ENCODE results near the gene SOX15. TPM values are rescaled to one million over a fixed set of nuclear protein-coding genes. Genes with fewer than 3 reads are reported as not detected.

The SOX15 gene
- total RNA-seq, 1 donor from 2014 or later, result 0.51 TPM

DNA sequence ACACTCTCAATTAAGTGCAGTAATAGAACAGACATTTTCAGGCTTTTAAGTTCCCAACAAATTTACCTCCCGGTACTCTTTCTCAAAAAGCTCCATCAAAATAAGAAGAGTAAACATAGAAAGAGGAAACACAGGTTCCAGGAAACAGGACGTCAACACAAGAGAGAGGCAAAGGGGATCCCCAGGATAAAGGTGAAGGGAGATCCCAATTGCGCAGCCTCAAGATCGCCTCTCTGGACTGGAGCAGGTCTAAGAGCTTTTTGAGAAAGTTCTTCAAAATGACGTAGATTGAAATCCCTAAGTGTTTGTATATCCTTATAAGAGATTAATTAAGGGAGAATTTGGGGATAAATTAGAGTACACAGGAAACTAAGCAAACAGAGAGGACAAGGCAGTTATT is 28.7 kb upstream of the SOX15 start:
- TF ChIP-seq, protein P1, sequence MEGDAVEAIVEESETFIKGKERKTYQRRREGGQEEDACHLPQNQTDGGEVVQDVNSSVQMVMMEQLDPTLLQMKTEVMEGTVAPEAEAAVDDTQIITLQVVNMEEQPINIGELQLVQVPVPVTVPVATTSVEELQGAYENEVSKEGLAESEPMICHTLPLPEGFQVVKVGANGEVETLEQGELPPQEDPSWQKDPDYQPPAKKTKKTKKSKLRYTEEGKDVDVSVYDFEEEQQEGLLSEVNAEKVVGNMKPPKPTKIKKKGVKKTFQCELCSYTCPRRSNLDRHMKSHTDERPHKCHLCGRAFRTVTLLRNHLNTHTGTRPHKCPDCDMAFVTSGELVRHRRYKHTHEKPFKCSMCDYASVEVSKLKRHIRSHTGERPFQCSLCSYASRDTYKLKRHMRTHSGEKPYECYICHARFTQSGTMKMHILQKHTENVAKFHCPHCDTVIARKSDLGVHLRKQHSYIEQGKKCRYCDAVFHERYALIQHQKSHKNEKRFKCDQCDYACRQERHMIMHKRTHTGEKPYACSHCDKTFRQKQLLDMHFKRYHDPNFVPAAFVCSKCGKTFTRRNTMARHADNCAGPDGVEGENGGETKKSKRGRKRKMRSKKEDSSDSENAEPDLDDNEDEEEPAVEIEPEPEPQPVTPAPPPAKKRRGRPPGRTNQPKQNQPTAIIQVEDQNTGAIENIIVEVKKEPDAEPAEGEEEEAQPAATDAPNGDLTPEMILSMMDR (IDR thresholded peaks at IDR 0.05), result no peak
- TF ChIP-seq EZH2phosphoT487 (IDR thresholded peaks at IDR 0.05), result no peak
- no peak for TF ChIP-seq EZH2 (IDR thresholded peaks at IDR 0.05)
- peaks cover 1% of the 10 kb centered on the region for H3K4me1 ChIP-seq
- H3K36me3 Mint-ChIP-seq, result no peaks in the 10 kb centered on the region
- no peak overlapping the region for H2AFZ ChIP-seq (replicated peaks)
- no peaks in the 10 kb centered on the region for H3K27me3 ChIP-seq
- H3K9me3 Mint-ChIP-seq, result no peaks in the 10 kb centered on the region
- no peak overlapping the region for H3K27ac ChIP-seq
- no peaks in the 10 kb centered on the region for H3K36me3 ChIP-seq
- DNase-seq (ENCODE audit: low spot score), result no peak
- H3K9me3 ChIP-seq (ENCODE audit: low read depth), result no peaks in the 10 kb centered on the region
- H3K9ac ChIP-seq, result no peak overlapping the region
- peaks cover 5% of the 10 kb centered on the region for H4K20me1 ChIP-seq (ENCODE audit: low read depth)
- H3K27me3 Mint-ChIP-seq (ENCODE audit: insufficient read depth, low read depth), result peaks cover 4% of the 10 kb centered on the region
- peaks cover 17% of the 10 kb centered on the region for H3F3A ChIP-seq (ENCODE audit: low read depth)
- no peak overlapping the region for H3K4me2 ChIP-seq
- H3K79me2 ChIP-seq (ENCODE audit: low read depth), result peaks cover 8% of the 10 kb centered on the region
- peaks cover 5% of the 10 kb centered on the region for H3K4me1 Mint-ChIP-seq
- H3K4me3 Mint-ChIP-seq, result no peak overlapping the region
- no peak overlapping the region for H3K27ac Mint-ChIP-seq
- H3K4me3 ChIP-seq, result no peak overlapping the region

DNA sequence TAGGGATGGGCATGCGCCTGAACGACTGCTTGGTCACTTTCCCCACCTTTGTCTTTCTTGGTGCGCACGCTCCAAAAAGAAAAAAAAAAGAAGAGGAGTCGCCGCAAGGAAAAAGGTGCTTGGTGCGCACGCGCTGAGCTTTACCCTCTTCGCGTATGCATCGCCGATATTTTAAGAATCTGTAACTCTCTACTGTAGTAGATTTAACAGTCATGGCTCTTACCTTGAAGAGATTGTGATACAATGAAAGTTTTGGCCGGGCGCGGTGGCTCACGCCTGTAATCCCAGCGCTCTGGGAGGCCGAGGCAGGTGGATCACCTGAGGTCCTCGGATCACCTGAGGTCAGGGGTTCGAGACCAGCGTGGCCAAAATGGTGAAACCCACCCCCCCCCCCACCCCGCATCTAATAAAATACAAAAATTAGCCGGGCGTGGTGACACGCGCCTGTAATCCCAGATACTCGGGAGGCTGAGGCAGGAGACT is 25.4 kb upstream of the SOX15 start:
- Mint-ChIP-seq H3K4me1 (peaks cover 28% of the 10 kb centered on the region), H3K9me3 (no peaks in the 10 kb centered on the region), H3K27me3 (ENCODE audit: insufficient read depth, low read depth) (peaks cover 8% of the 10 kb centered on the region), H3K27ac (peak overlapping the region; percentile 79), H3K4me3 (peak overlapping the region; percentile 94), H3K36me3 (peaks cover 15% of the 10 kb centered on the region)
- no peaks in the 10 kb centered on the region for H3K27me3 ChIP-seq
- H3K79me2 ChIP-seq (ENCODE audit: low read depth), result peaks cover 41% of the 10 kb centered on the region
- H4K20me1 ChIP-seq (ENCODE audit: low read depth), result peaks cover 38% of the 10 kb centered on the region
- DNase-seq (ENCODE audit: low spot score), result no peak
- H3K4me2 ChIP-seq, result peak overlapping the region; percentile 68
- no peaks in the 10 kb centered on the region for H3K36me3 ChIP-seq
- H3K9ac ChIP-seq, result no peak overlapping the region
- peaks cover 17% of the 10 kb centered on the region for H3F3A ChIP-seq (ENCODE audit: low read depth)
- peak overlapping the region; percentile 51 for H3K4me3 ChIP-seq
- H2AFZ ChIP-seq (replicated peaks), result peak overlapping the region; percentile 38
- H3K27ac ChIP-seq, result peak overlapping the region; percentile 48
- H3K9me3 ChIP-seq (ENCODE audit: low read depth), result no peaks in the 10 kb centered on the region
- peaks cover 16% of the 10 kb centered on the region for H3K4me1 ChIP-seq
- TF ChIP-seq EZH2 (IDR thresholded peaks at IDR 0.05), result no peak
- TF ChIP-seq, protein P1 (IDR thresholded peaks at IDR 0.05), result no peak
- TF ChIP-seq EZH2phosphoT487 (IDR thresholded peaks at IDR 0.05), result no peak

DNA sequence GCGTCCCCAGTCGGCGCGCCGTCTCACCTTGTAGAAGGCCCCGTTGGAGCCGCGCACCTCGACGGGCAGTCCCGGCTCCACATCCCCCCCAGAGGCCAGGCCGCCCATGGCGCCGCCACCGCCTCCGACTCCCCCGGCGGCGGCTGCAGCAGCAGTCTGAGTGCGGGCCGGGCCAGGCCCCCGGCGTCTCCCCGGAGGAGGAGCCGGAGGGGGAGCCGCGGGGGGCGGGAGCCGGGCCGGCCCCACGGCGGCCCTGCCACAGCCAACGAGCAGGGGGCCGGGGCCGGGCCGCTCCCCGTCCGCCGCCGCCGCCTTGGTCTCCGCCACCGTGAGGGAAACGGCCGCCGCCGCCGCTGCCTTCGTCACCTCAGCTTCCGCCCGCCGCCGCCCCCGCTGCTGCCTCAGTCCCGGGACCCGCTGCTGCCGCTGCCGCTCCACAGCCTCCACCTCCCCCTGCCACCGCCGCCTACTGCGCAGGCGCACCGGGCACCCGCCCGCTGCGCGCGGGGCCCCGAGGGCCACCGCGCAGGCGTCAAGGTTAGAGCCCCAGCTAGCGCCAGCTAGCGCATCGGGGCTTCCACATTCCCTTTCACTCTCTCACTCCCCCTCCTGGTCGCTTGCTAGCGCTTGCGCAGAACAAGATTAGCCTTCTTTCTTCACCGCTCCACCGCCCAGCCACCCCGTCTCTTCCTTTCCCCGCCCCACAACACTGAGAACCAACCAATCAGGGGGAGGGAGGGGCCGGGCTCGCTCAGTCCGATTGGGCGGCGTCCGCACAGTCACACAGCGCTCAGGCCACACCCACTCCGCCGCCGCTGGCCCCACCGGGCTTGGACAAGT is 24.8 kb upstream of the SOX15 start, which contains the start of gene FXR2:
Gene FXR2, minus strand, starts transcription at position 473 of the 840 bp plus-strand sequence. Its CDS starts 365 bp downstream, at position 108.
- peaks cover 15% of the 10 kb centered on the region for H3K36me3 Mint-ChIP-seq
- Histone ChIP-seq H2AFZ (replicated peaks) (peak within 1 kb of the TSS; percentile 38), H3K27me3 (no peaks in the 10 kb centered on the region), H3K4me1 (peaks cover 16% of the 10 kb centered on the region), H4K20me1 (ENCODE audit: low read depth) (peaks cover 44% of the 10 kb centered on the region), H3K4me2 (peak within 1 kb of the TSS; percentile 80), H3K9me3 (ENCODE audit: low read depth) (no peaks in the 10 kb centered on the region), H3K27ac (peak within 1 kb of the TSS; percentile 82), H3K79me2 (ENCODE audit: low read depth) (peaks cover 47% of the 10 kb centered on the region), H3K36me3 (no peaks in the 10 kb centered on the region), H3F3A (ENCODE audit: low read depth) (peaks cover 17% of the 10 kb centered on the region), H3K9ac (peak within 1 kb of the TSS; percentile 70), H3K4me3 (peak within 1 kb of the TSS; percentile 71)
- peaks cover 7% of the 10 kb centered on the region for H3K27me3 Mint-ChIP-seq (ENCODE audit: insufficient read depth, low read depth)
- H3K9me3 Mint-ChIP-seq, result no peaks in the 10 kb centered on the region
- H3K27ac Mint-ChIP-seq, result peak within 1 kb of the TSS; percentile 84
- DNase-seq (ENCODE audit: low spot score), result peak; percentile 100
- no peak for TF ChIP-seq EZH2 (IDR thresholded peaks at IDR 0.05)
- TF ChIP-seq, protein P1 (IDR thresholded peaks at IDR 0.05), result peak; percentile 60
- peaks cover 28% of the 10 kb centered on the region for H3K4me1 Mint-ChIP-seq
- H3K4me3 Mint-ChIP-seq, result peak within 1 kb of the TSS; percentile 95

All from neural progenitor cell (in vitro differentiated cells).